ENCODE results near the gene ERICH2.

The ERICH2 gene

GRCh38 chr2:170842785-170843184 is 72.6 kb downstream of the ERICH2 start:
- no peak for DNase-seq (ENCODE audit: low spot score)

- DNase-seq (ENCODE audit: low spot score), result peak; percentile 66
These were observed 73.5 kb downstream of the ERICH2 start for GRCh38 chr2:170843656-170844055.

- no peak for DNase-seq (ENCODE audit: low spot score)
These were observed 75.2 kb downstream of the ERICH2 start for GRCh38 chr2:170845343-170845742.

GRCh38 chr2:170846314-170846713 is 76.1 kb downstream of the ERICH2 start:
- no peak for DNase-seq (ENCODE audit: low spot score)

GRCh38 chr2:170847716-170848115 is 77.5 kb downstream of the ERICH2 start:
- DNase-seq (ENCODE audit: low spot score), result no peak
